NCI-H526 treated with DMSO at 0.1 percent for 48 hours (cell line): ENCODE data around the gene PSMB9.

Experiments
- DNase-seq: peaks from one replicate; lab custom pipeline; 2025; lab: John Stamatoyannopoulos, UW

PSMB9 gene

DNA sequence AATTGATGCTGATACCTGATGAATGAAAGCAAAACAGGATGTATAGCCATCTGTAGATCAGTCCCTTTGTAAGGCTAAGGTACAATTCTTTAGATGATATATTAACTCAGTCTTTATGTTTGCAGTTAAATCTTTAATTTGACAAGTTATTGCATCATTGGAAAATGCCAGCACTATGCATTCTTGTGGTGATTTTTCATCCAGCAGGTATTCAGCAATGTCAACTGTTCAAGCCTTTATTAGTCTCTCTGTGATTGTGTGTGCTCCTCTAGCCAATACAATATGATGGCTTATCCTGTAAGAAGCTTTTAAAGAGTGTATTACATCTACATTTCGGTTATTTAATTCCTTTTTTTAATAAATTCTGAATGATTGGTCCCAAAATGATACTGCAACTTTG is 52.5 kb downstream of the PSMB9 start:
- DNase-seq: no peak

DNA sequence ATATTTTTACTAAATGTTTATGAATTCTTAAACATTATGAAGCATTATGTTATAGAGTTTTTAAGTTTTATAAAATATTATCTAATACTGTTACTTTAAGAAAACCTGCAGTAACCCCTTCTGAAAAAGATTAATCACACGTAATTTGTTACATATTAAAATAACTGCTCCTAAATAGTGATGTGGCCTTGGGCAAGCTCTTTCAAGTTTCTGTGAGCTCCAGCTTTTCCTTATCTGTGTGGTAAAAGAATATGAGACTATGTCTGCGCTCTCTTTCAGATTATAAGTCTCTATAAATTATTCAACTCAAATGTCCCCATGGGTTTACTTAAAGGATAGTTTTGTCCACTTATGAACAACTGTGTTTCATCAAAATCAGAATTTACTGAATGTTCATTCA is 54.9 kb downstream of the PSMB9 start:
- DNase-seq: no peak
